ENCODE results near the gene DEF6.

DEF6 gene

GRCh38 chr6:35265523-35265922, 32.1 kb upstream of the DEF6 start:
- Histone ChIP-seq H3K4me1 (ENCODE audit: control extremely low read depth in 1 of 4, control insufficient read depth in 4 of 4, insufficient read depth in 4 of 4, low read length in 3 of 4) (peaks cover 1 to 10% (median 6%) of the 10 kb centered on the region in 4 experiments), H3K36me3 (ENCODE audit: control insufficient read depth in 4 of 4, insufficient read depth in 4 of 4, low read length in 3 of 4) (peaks cover 0 to 4% (median 2%) of the 10 kb centered on the region in 4 experiments), H3K27me3 (replicated peaks in 2 of 5; ENCODE audit: control insufficient read depth in 4 of 5, insufficient read depth in 5 of 5, low read length in 4 of 5) (no peaks in the 10 kb centered on the region), H3K4me3 (ENCODE audit: control insufficient read depth in 1 of 7, extremely low read depth in 1 of 7, insufficient read depth in 4 of 7, low read depth in 2 of 7, low read length in 6 of 7) (no peak overlapping the region), H3K27ac (ENCODE audit: insufficient read depth in 1 of 2, low read depth in 1 of 2, low read length in 2 of 2, poor library complexity in 1 of 2, severe bottlenecking in 2 of 2) (no peak overlapping the region), H3K9me3 (ENCODE audit: control extremely low read depth in 1 of 5, control insufficient read depth in 4 of 5, insufficient read depth in 2 of 5, low read depth in 1 of 5, low read length in 4 of 5) (no peaks in the 10 kb centered on the region)
- DNase-seq: no peak
- ChIA-PET POLR2A (no interaction called here), CTCF (interaction anchor here (0.9 kb wide), 1 partner anchor 22 kb away, joined by 3 read pairs; no protein-coding TSS in a partner anchor)
- WGBS (ENCODE audit: insufficient coverage): 97% methylated on average over 2 of the region's 2 CpGs

GRCh38 chr6:35267446-35267845, 30.2 kb upstream of the DEF6 start:
- peaks cover 0 to 7% (median 3%) of the 10 kb centered on the region in 4 experiments for H3K4me1 ChIP-seq (ENCODE audit: control extremely low read depth in 1 of 4, control insufficient read depth in 4 of 4, insufficient read depth in 4 of 4, low read length in 3 of 4)
- POLR2A ChIA-PET: no interaction called here
- H3K36me3 ChIP-seq (ENCODE audit: control insufficient read depth in 4 of 4, insufficient read depth in 4 of 4, low read length in 3 of 4): peaks cover 0 to 6% (median 2%) of the 10 kb centered on the region in 4 experiments
- DNase-seq: no peak
- H3K27ac ChIP-seq (ENCODE audit: insufficient read depth in 1 of 2, low read depth in 1 of 2, low read length in 2 of 2, poor library complexity in 1 of 2, severe bottlenecking in 2 of 2): no peak overlapping the region
- H3K9me3 ChIP-seq (ENCODE audit: control extremely low read depth in 1 of 5, control insufficient read depth in 4 of 5, insufficient read depth in 2 of 5, low read depth in 1 of 5, low read length in 4 of 5): no peaks in the 10 kb centered on the region
- H3K4me3 ChIP-seq (ENCODE audit: control insufficient read depth in 1 of 7, extremely low read depth in 1 of 7, insufficient read depth in 4 of 7, low read depth in 2 of 7, low read length in 6 of 7): no peak overlapping the region
- 97% methylated on average over 6 of the region's 8 CpGs for WGBS (ENCODE audit: insufficient coverage)
- CTCF ChIA-PET: interaction anchor here (1.0 to 1.9 kb wide), 3 partner anchors 9 to 27 kb away, joined by 3 to 5 read pairs (median 3); no protein-coding TSS in a partner anchor
- H3K27me3 ChIP-seq (replicated peaks in 2 of 5; ENCODE audit: control insufficient read depth in 4 of 5, insufficient read depth in 5 of 5, low read length in 4 of 5): no peaks in the 10 kb centered on the region

- DNase-seq: no peak
- H3K9me3 ChIP-seq (ENCODE audit: control extremely low read depth in 1 of 5, control insufficient read depth in 4 of 5, insufficient read depth in 2 of 5, low read depth in 1 of 5, low read length in 4 of 5): no peaks in the 10 kb centered on the region
- CTCF ChIA-PET: interaction anchor here (0.7 to 1.9 kb wide), 3 partner anchors 9 to 27 kb away, joined by 3 to 5 read pairs (median 3); no protein-coding TSS in a partner anchor
- H3K4me3 ChIP-seq (ENCODE audit: control insufficient read depth in 1 of 7, extremely low read depth in 1 of 7, insufficient read depth in 4 of 7, low read depth in 2 of 7, low read length in 6 of 7): no peak overlapping the region
- peaks cover 0 to 6% (median 3%) of the 10 kb centered on the region in 4 experiments for H3K36me3 ChIP-seq (ENCODE audit: control insufficient read depth in 4 of 4, insufficient read depth in 4 of 4, low read length in 3 of 4)
- H3K4me1 ChIP-seq (ENCODE audit: control extremely low read depth in 1 of 4, control insufficient read depth in 4 of 4, insufficient read depth in 4 of 4, low read length in 3 of 4): peaks cover 0 to 7% (median 3%) of the 10 kb centered on the region in 4 experiments
- no CpG with 5 or more reads among the region's 2 CpGs for WGBS (ENCODE audit: insufficient coverage)
- no peak overlapping the region for H3K27ac ChIP-seq (ENCODE audit: insufficient read depth in 1 of 2, low read depth in 1 of 2, low read length in 2 of 2, poor library complexity in 1 of 2, severe bottlenecking in 2 of 2)
- H3K27me3 ChIP-seq (replicated peaks in 2 of 5; ENCODE audit: control insufficient read depth in 4 of 5, insufficient read depth in 5 of 5, low read length in 4 of 5): no peaks in the 10 kb centered on the region
- POLR2A ChIA-PET: no interaction called here
Observed at GRCh38 chr6:35267897-35268296, 29.7 kb upstream of the DEF6 start.

DNA sequence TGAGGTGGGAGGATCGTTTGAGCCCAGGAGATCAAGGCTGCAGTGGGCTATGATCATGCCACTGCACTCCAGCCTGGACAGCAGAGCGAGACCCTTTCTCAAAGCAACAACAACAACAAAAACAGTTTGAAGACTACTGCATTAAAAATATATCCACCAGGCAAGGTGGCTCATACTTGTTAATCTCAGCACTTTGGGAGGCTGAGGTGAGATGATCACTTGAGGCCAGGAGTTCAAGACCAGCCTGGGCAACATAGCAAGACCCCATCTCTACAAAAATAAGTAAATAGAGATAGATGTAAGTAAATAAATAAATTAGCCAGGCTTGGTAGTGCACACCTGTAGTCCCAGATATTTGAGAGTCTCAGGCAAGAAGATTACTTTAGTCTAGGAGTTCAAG, 25.6 kb upstream of the DEF6 start:
- 100% methylated on average over 1 of the region's 2 CpGs for WGBS (ENCODE audit: insufficient coverage)
- Histone ChIP-seq H3K27ac (ENCODE audit: insufficient read depth in 1 of 2, low read depth in 1 of 2, low read length in 2 of 2, poor library complexity in 1 of 2, severe bottlenecking in 2 of 2) (no peak overlapping the region), H3K9me3 (ENCODE audit: control extremely low read depth in 1 of 5, control insufficient read depth in 4 of 5, insufficient read depth in 2 of 5, low read depth in 1 of 5, low read length in 4 of 5) (no peaks in the 10 kb centered on the region), H3K27me3 (replicated peaks in 2 of 5; ENCODE audit: control insufficient read depth in 4 of 5, insufficient read depth in 5 of 5, low read length in 4 of 5) (no peaks in the 10 kb centered on the region), H3K4me3 (ENCODE audit: control insufficient read depth in 1 of 7, extremely low read depth in 1 of 7, insufficient read depth in 4 of 7, low read depth in 2 of 7, low read length in 6 of 7) (no peak overlapping the region), H3K4me1 (ENCODE audit: control extremely low read depth in 1 of 4, control insufficient read depth in 4 of 4, insufficient read depth in 4 of 4, low read length in 3 of 4) (peaks cover 0 to 9% (median 4%) of the 10 kb centered on the region in 4 experiments), H3K36me3 (ENCODE audit: control insufficient read depth in 4 of 4, insufficient read depth in 4 of 4, low read length in 3 of 4) (peaks cover 0 to 6% (median 3%) of the 10 kb centered on the region in 4 experiments)
- ChIA-PET CTCF (no interaction called here), POLR2A (interaction anchor here (0.5 kb wide), 1 partner anchor 179 kb away, joined by 3 read pairs; no protein-coding TSS in a partner anchor)
- DNase-seq: no peak

- Histone ChIP-seq H3K9me3 (ENCODE audit: control extremely low read depth in 1 of 5, control insufficient read depth in 4 of 5, insufficient read depth in 2 of 5, low read depth in 1 of 5, low read length in 4 of 5) (no peaks in the 10 kb centered on the region), H3K4me3 (ENCODE audit: control insufficient read depth in 1 of 7, extremely low read depth in 1 of 7, insufficient read depth in 4 of 7, low read depth in 2 of 7, low read length in 6 of 7) (no peak overlapping the region), H3K36me3 (ENCODE audit: control insufficient read depth in 4 of 4, insufficient read depth in 4 of 4, low read length in 3 of 4) (peaks cover 0 to 4% (median 3%) of the 10 kb centered on the region in 4 experiments), H3K27ac (ENCODE audit: insufficient read depth in 1 of 2, low read depth in 1 of 2, low read length in 2 of 2, poor library complexity in 1 of 2, severe bottlenecking in 2 of 2) (no peak overlapping the region), H3K27me3 (replicated peaks in 2 of 5; ENCODE audit: control insufficient read depth in 4 of 5, insufficient read depth in 5 of 5, low read length in 4 of 5) (no peaks in the 10 kb centered on the region), H3K4me1 (ENCODE audit: control extremely low read depth in 1 of 4, control insufficient read depth in 4 of 4, insufficient read depth in 4 of 4, low read length in 3 of 4) (peaks cover 0 to 9% (median 4%) of the 10 kb centered on the region in 4 experiments)
- no peak for DNase-seq
- 93% methylated on average over 3 of the region's 4 CpGs for WGBS (ENCODE audit: insufficient coverage)
- ChIA-PET CTCF (interaction anchor here (1.3 kb wide), 1 partner anchor 11 kb away, joined by 3 read pairs; no protein-coding TSS in a partner anchor), POLR2A (no interaction called here)
Observed at GRCh38 chr6:35273822-35274559, 23.6 kb upstream of the DEF6 start.

DNA sequence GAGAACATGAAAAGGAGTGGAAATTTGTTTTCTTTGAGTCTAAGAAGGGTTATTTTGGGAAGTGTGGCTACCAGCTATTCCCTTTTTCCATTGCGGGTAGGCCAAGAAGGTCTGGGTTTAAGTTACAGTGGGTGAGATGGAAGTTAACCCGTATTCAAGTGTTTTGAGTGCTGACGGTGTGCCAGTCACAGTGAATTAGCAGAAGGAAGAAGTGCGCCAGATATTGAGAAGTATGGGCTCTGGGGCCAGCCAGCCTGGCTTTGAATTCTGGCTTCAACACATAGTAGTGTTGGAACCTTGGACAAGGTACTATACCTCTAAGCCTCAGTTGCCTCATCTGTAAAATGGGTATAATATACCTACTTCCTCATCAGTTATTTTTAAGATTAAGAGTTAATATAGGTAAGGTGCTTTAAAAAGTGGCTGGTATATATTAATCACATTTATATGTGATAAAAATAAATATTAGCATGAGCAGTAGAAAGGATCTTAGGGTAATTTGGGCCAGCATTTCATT, 21.8 kb upstream of the DEF6 start:
- CTCF ChIA-PET: interaction anchor here (2.3 kb wide), 1 partner anchor 10 kb away, joined by 11 read pairs; no protein-coding TSS in a partner anchor
- Histone ChIP-seq H3K9me3 (ENCODE audit: control extremely low read depth in 1 of 5, control insufficient read depth in 4 of 5, insufficient read depth in 2 of 5, low read depth in 1 of 5, low read length in 4 of 5) (no peaks in the 10 kb centered on the region), H3K4me3 (ENCODE audit: control insufficient read depth in 1 of 7, extremely low read depth in 1 of 7, insufficient read depth in 4 of 7, low read depth in 2 of 7, low read length in 6 of 7) (no peak overlapping the region), H3K4me1 (ENCODE audit: control extremely low read depth in 1 of 4, control insufficient read depth in 4 of 4, insufficient read depth in 4 of 4, low read length in 3 of 4) (peaks cover 0 to 9% (median 4%) of the 10 kb centered on the region in 4 experiments), H3K27ac (ENCODE audit: insufficient read depth in 1 of 2, low read depth in 1 of 2, low read length in 2 of 2, poor library complexity in 1 of 2, severe bottlenecking in 2 of 2) (no peak overlapping the region), H3K27me3 (replicated peaks in 2 of 5; ENCODE audit: control insufficient read depth in 4 of 5, insufficient read depth in 5 of 5, low read length in 4 of 5) (no peaks in the 10 kb centered on the region), H3K36me3 (ENCODE audit: control insufficient read depth in 4 of 4, insufficient read depth in 4 of 4, low read length in 3 of 4) (peaks cover 0 to 5% (median 2%) of the 10 kb centered on the region in 4 experiments)
- DNase-seq: peak in 2 of 3 donors; percentile 37 to 44
- POLR2A ChIA-PET: no interaction called here
- WGBS (ENCODE audit: insufficient coverage): 48% methylated on average over 3 of the region's 4 CpGs

DNA sequence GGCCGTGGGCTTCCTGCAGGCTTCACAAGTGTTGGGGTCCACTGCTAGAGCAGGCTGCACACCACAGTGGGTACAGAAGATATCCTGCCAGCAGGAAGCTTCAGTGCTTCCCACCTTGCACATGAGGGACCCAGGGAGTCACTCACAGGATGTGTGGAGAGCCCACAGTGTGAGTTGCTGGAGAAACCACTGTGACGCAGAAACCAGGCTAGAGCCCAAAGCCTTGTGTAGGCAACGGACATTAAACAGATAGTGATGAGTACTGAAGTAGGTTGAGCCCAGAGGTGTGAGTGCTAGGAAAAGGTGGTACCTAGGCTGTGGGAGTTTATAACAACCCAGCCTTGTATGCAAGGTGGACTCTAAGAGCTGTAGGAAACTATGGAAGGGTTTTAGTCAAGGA, 18.9 kb upstream of the DEF6 start:
- DNase-seq: no peak
- peaks cover 3 to 29% (median 20%) of the 10 kb centered on the region in 4 experiments for H3K36me3 ChIP-seq (ENCODE audit: control insufficient read depth in 4 of 4, insufficient read depth in 4 of 4, low read length in 3 of 4)
- 100% methylated on average over 3 of the region's 3 CpGs for WGBS (ENCODE audit: insufficient coverage)
- no peaks in the 10 kb centered on the region for H3K9me3 ChIP-seq (ENCODE audit: control extremely low read depth in 1 of 5, control insufficient read depth in 4 of 5, insufficient read depth in 2 of 5, low read depth in 1 of 5, low read length in 4 of 5)
- H3K4me3 ChIP-seq (ENCODE audit: control insufficient read depth in 1 of 7, extremely low read depth in 1 of 7, insufficient read depth in 4 of 7, low read depth in 2 of 7, low read length in 6 of 7): no peak overlapping the region
- H3K4me1 ChIP-seq (ENCODE audit: control extremely low read depth in 1 of 4, control insufficient read depth in 4 of 4, insufficient read depth in 4 of 4, low read length in 3 of 4): peaks cover 0 to 9% (median 4%) of the 10 kb centered on the region in 4 experiments
- ChIA-PET POLR2A (no interaction called here), CTCF (interaction anchor here (1.1 kb wide), 1 partner anchor 54 kb away, joined by 4 read pairs; no protein-coding TSS in a partner anchor)
- no peak overlapping the region for H3K27ac ChIP-seq (ENCODE audit: insufficient read depth in 1 of 2, low read depth in 1 of 2, low read length in 2 of 2, poor library complexity in 1 of 2, severe bottlenecking in 2 of 2)
- no peaks in the 10 kb centered on the region for H3K27me3 ChIP-seq (replicated peaks in 2 of 5; ENCODE audit: control insufficient read depth in 4 of 5, insufficient read depth in 5 of 5, low read length in 4 of 5)
